GM12891 (cell line): ENCODE data around the gene UBAP2L.

ENCODE experiments used
- DNase-seq: peaks from one replicate; pipeline ENCODE4 v3.0.0; 2011; ENCODE audit warnings: low spot score; ENCODE audit not compliant: insufficient read length
- FAIRE-seq: peaks from 2 replicates; lab custom pipeline; 2011; peaks lifted over from hg19 to GRCh38; lab: Jason Lieb, UNC
- PAX5 ChIP-seq: IDR thresholded peaks from 2 replicates; pipeline ENCODE4 v1.6.1; 2011; ENCODE audit warnings: low read length, moderate library complexity, mild to moderate bottlenecking; ENCODE audit not compliant: insufficient read depth, severe bottlenecking
- POLR2A ChIP-seq: IDR thresholded peaks from 2 replicates; pipeline ENCODE4 v1.6.1; 2011; ENCODE audit warnings: low read depth, low read length, control low read depth
- POLR2AphosphoS5 ChIP-seq: IDR thresholded peaks from 2 replicates; pipeline ENCODE4 v1.6.1; 2011; ENCODE audit warnings: low read depth, low read length, control low read depth
- POU2F2 ChIP-seq: IDR thresholded peaks from 2 replicates; pipeline ENCODE4 v1.6.1; 2011; ENCODE audit warnings: low read depth, mild to moderate bottlenecking, control low read depth, low read length, moderate library complexity
- SPI1 ChIP-seq: IDR thresholded peaks from 2 replicates; pipeline ENCODE4 v1.6.1; 2011; ENCODE audit warnings: low read depth, low read length, control low read depth
- TAF1 ChIP-seq: IDR thresholded peaks from 2 replicates; pipeline ENCODE4 v1.6.1; 2011; ENCODE audit warnings: low read depth, low read length, control low read depth

Gene UBAP2L

GRCh38 chr1:154181944-154182343 lies 38.8 kb upstream of the UBAP2L start:
- TF ChIP-seq PAX5 (no peak), POLR2A (no peak), POU2F2 (no peak), SPI1 (no peak), POLR2AphosphoS5 (no peak), TAF1 (no peak)
- no peak for FAIRE-seq

GRCh38 chr1:154182344-154183045 lies 38.3 kb upstream of the UBAP2L start:
- DNase-seq: peak; percentile 49
- TF ChIP-seq POLR2AphosphoS5 (peak; percentile 28; the same call in 1 of the 2 replicates), SPI1 (peak; percentile 38; the same call in 1 of the 2 replicates), POU2F2 (no peak), POLR2A (peak; percentile 73), PAX5 (no peak), TAF1 (no peak)
- peak; percentile 85 for FAIRE-seq

More at GRCh38 chr1:154181944-154182343, 38.8 kb upstream of the UBAP2L start:
- DNase-seq: no peak

DNA sequence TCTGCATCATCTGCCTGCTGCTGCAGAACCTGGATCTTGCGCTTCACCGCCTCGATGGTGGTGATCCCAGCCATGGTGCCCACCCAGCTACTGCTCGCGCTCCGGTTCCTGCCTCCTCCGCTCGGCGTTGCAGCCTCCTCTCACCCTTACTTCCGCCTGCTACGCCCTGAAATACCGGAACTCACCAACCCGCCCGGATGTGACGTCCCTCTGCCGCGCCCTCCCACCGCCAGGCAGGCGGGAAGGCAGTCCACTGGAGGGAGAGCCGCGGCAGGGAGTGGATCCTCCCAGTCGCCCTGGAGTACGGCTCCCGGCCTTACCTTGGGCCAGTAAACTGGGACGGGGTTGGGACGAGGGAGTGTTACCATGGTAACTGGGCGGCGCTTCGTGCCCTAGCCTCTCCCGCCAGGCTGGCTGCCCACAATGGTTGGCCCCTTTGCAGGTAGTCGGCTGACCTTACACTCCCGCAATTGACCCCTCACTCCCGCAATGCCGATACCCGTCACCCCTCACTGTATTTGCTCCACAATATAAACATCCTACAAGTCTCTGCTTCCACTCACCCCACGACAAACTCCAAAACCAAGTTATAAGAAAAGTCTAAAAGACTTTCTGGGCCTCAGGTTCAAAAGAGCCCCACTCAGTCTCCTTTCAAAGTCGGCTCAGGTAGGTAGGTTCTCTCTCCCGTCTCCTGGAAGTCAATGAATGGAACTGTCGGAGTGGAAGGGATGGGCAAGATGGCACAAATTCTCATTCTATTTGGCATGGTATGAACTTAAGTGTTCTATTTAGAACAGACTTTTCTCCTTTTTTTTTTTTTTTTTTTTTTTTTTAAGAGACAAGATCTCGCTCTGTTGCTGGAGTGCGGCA lies 37.5 kb upstream of the UBAP2L start:
- peak; percentile 94 for FAIRE-seq
- DNase-seq: peak; percentile 90
- TF ChIP-seq PAX5: no peak
- 0 out of 2 replicates have a peak, but pooled peaks have one; percentile 23 for TF ChIP-seq SPI1
- peak; percentile 89; the same call in 1 of the 2 replicates for TF ChIP-seq TAF1
- TF ChIP-seq POU2F2: peak; percentile 10; the same call in 1 of the 2 replicates
- TF ChIP-seq POLR2AphosphoS5: peak; percentile 91
- peak; percentile 86 for TF ChIP-seq POLR2A

GRCh38 chr1:154186177-154186576 lies 34.6 kb upstream of the UBAP2L start:
- peak; percentile 63 for FAIRE-seq
- peak; percentile 58 for DNase-seq

DNA sequence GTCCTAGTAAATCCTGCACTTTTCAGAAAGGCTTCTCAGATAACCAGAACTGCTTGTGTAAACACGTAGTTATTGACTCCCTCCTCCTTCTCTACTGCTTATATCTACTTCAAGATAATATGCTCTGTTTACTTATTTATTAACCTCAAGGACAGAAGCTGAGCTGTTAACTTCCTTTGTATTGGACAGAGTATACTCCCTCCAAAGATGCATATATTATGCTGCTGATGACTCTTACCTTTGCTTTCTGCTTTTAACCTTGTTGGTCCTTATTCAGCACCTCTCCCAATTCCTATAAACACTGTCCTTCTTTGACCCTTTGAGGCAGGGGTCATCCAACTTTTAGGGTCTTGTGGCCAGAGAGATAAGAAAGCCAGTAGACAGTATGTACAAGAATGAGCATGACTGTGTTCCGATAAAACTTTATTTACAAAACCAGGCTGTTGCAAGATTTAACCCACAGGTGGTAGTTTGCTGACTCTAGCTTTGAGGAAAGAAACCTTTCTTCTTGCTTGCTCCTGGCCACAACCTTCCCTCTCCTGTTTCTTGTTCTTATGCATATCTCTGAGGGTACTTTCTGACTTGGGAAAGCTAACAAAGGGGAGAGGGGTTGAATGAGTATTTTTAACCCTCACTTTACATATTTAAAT lies 33.8 kb upstream of the UBAP2L start:
- TF ChIP-seq SPI1: no peak
- no peak for TF ChIP-seq POLR2AphosphoS5
- TF ChIP-seq PAX5: no peak
- no peak for TF ChIP-seq TAF1
- no peak for TF ChIP-seq POU2F2
- TF ChIP-seq POLR2A: no peak
- no peak for DNase-seq
- FAIRE-seq: no peak

More at GRCh38 chr1:154186177-154186576, 34.6 kb upstream of the UBAP2L start:
- TF ChIP-seq TAF1 (no peak), POU2F2 (no peak), SPI1 (no peak), POLR2A (no peak), POLR2AphosphoS5 (no peak), PAX5 (no peak)

GRCh38 chr1:154190550-154190949 lies 30.2 kb upstream of the UBAP2L start:
- FAIRE-seq (no peak), DNase-seq (no peak)
- no peak for TF ChIP-seq POU2F2
- TF ChIP-seq SPI1: no peak
- TF ChIP-seq POLR2AphosphoS5: no peak
- no peak for TF ChIP-seq POLR2A
- TF ChIP-seq TAF1: no peak
- no peak for TF ChIP-seq PAX5

- TF ChIP-seq SPI1: no peak
- TF ChIP-seq POU2F2: no peak
- no peak for TF ChIP-seq POLR2AphosphoS5
- TF ChIP-seq PAX5: no peak
- TF ChIP-seq POLR2A: no peak
- no peak for TF ChIP-seq TAF1
- DNase-seq: no peak
- no peak for FAIRE-seq
These were observed 28.7 kb upstream of the UBAP2L start, which contains the start of gene TPM3 for GRCh38 chr1:154191990-154192461. TPM3 (minus strand) TSS chr1:154192100; CDS start chr1:154192018, 82 bp downstream.

DNA sequence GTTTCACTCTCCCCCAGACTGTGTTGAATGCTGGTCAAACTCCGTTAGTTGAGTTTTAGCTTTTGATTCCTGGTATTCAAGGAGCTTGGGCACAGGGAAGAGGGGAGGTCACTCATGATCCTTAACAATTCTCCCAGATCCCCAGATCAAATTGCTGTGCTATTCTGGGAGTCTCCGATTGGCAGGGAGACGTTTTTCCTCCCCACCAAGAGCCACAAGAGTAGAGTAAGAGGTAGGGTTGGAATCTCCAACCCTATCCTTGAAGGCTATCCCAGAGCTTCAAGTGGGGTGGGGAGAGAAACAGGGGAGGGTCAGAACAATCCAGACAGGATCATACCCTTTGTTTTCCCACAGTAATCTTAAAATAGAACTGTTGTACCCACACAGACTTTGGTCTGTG lies 28.3 kb upstream of the UBAP2L start:
- TF ChIP-seq POLR2AphosphoS5: no peak
- no peak for TF ChIP-seq SPI1
- TF ChIP-seq TAF1: no peak
- TF ChIP-seq POU2F2: no peak
- no peak for TF ChIP-seq POLR2A
- no peak for TF ChIP-seq PAX5
- no peak for DNase-seq
- FAIRE-seq: no peak
